Left lung (tissue), 14 donors: ENCODE data around the gene NFATC1. TPM values are rescaled to one million over a fixed set of nuclear protein-coding genes. Genes with fewer than 3 reads are reported as not detected.

Source experiments
- ATAC-seq: fragments of 200-7000 bp; cut with Tn5 transposase; one replicate; pipeline ENCODE4 v1.9.1; 2020; ENCODE audit warnings: moderate library complexity
- DNase-seq, 4 donors: peaks; one replicate each; pipeline ENCODE4 v3.0.0-alpha.2; 2013 to 2020
- H3K27ac ChIP-seq, 2 donors: fragments of 200-600 bp; sonication (generic) in 1 of 2; one replicate each; pipeline versions ENCODE4 v1.5.0 to v1.8.0; 2020 to 2021
- H3K27me3 ChIP-seq, 2 donors: fragments of 200-600 bp; sonication (generic) in 1 of 2; one replicate each; pipeline versions ENCODE4 v1.5.0 to v1.8.0; 2020 to 2021
- H3K36me3 ChIP-seq, 2 donors: fragments of 200-600 bp; sonication (generic) in 1 of 2; one replicate each; pipeline versions ENCODE4 v1.5.0 to v1.8.0; 2020 to 2021
- H3K4me1 ChIP-seq, 2 donors: fragments of 200-600 bp; one replicate each; pipeline ENCODE4 v1.8.0; 2021
- H3K4me3 ChIP-seq, 2 donors: fragments of 200-600 bp; sonication (generic) in 1 of 2; one replicate each; pipeline versions ENCODE4 v1.5.0 to v1.8.0; 2020 to 2021; ENCODE audit warnings: mild to moderate bottlenecking in 1 of 2
- H3K9me3 ChIP-seq, 2 donors: fragments of 200-600 bp; sonication (generic) in 1 of 2; one replicate each; pipeline versions ENCODE4 v1.5.0 to v1.8.0; 2020 to 2021
- intact Hi-C, 2 donors: fragments of 100-400 bp; cut with DNase I; formaldehyde crosslinking; loops; one replicate each; pipeline versions ENCODE4 v1.11.2 to v1.14.2; 2022
- long read RNA-seq, 12 donors: library from polyadenylated mRNA in 2 of 12; unstranded in 2 of 12; transcript quantifications; one replicate each; pipeline ENCODE4 v2.0.0 and lab custom pipeline, GENCODE V29; 2019 to 2026
- polyA plus RNA-seq, 6 donors: library from polyadenylated mRNA; unstranded; fragments of 120-200 nt; gene quantifications; one replicate each; pipeline ENCODE4 v1.2.1, GENCODE V29; 2013; ENCODE audit not compliant: insufficient read length in 6 of 6
- total RNA-seq, 2 donors: library from RNA; stranded (reverse); fragmentation: NEBNext Ultra II Directional; extraction: Animal tissue kit (Norgen Biotek cat#: 25700); gene quantifications; one replicate each; pipeline ENCODE4 v1.2.1, GENCODE V29; 2021
- TF ChIP-seq, protein P1 (sequence below), 2 donors: fragments of 200-600 bp; sonication (generic) in 1 of 2; IDR thresholded peaks; one replicate each; pipeline versions ENCODE4 v1.5.0 to v1.8.0; 2021; ENCODE audit warnings: antibody characterized with exemption in 2 of 2
- donor health status: DM: no; HTN: yes; CAD: no.
- donor health status: DM: no; HTN: no; CAD: no.

NFATC1 gene
- total RNA-seq = 10 to 100 TPM; 16.0 to 17.1 TPM
- polyA plus RNA-seq = 1 to 10 TPM; 6.5 to 8.6 (median 7.3) TPM
- long read RNA-seq, donor 1 = 0 reads
- long read RNA-seq, donor 2, partial matches to known transcripts = 5 of 5 reads
- long read RNA-seq, donor 2, other reads (novel, unspliced or antisense) = 0 of 5 reads
- long read RNA-seq, donor 3 = 0 reads
- long read RNA-seq, donor 4 = 0 reads
- long read RNA-seq, donor 5, partial matches to known transcripts = 0 of 1 reads
- long read RNA-seq, donor 5, other reads (novel, unspliced or antisense) = 0 of 1 reads
- long read RNA-seq, donor 6 = 0 reads
- long read RNA-seq, donor 7, partial matches to known transcripts = 0 of 1 reads
- long read RNA-seq, donor 7, other reads (novel, unspliced or antisense) = 0 of 1 reads
- long read RNA-seq, donor 8 = 0 reads
- long read RNA-seq, donor 9 = 0 reads
- long read RNA-seq, donor 10, full-length matches to known transcripts = 2 of 2 reads
- long read RNA-seq, donor 10, partial matches to known transcripts = 0 of 2 reads
- long read RNA-seq, donor 10, other reads (novel, unspliced or antisense) = 0 of 2 reads
- long read RNA-seq, donor 11 = 0 reads
- long read RNA-seq, donor 12, partial matches to known transcripts = 0 of 2 reads
- long read RNA-seq, donor 12, other reads (novel, unspliced or antisense) = 0 of 2 reads

DNA sequence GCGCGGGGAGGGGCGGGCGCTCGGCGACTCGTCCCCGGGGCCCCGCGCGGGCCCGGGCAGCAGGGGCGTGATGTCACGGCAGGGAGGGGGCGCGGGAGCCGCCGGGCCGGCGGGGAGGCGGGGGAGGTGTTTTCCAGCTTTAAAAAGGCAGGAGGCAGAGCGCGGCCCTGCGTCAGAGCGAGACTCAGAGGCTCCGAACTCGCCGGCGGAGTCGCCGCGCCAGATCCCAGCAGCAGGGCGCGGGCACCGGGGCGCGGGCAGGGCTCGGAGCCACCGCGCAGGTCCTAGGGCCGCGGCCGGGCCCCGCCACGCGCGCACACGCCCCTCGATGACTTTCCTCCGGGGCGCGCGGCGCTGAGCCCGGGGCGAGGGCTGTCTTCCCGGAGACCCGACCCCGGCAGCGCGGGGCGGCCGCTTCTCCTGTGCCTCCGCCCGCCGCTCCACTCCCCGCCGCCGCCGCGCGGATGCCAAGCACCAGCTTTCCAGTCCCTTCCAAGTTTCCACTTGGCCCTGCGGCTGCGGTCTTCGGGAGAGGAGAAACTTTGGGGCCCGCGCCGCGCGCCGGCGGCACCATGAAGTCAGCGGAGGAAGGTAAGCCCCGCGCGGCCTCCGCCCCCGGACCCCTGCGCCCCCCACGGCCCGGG, at the start of gene NFATC1:
TSS of gene NFATC1 (plus strand) at position 170 of the 644 bp plus-strand sequence. CDS start at position 465, 295 bp downstream.
- ATAC-seq (peak; percentile 16), DNase-seq (peak; percentile 60 to 87 (median 80))
- TF ChIP-seq, protein P1, sequence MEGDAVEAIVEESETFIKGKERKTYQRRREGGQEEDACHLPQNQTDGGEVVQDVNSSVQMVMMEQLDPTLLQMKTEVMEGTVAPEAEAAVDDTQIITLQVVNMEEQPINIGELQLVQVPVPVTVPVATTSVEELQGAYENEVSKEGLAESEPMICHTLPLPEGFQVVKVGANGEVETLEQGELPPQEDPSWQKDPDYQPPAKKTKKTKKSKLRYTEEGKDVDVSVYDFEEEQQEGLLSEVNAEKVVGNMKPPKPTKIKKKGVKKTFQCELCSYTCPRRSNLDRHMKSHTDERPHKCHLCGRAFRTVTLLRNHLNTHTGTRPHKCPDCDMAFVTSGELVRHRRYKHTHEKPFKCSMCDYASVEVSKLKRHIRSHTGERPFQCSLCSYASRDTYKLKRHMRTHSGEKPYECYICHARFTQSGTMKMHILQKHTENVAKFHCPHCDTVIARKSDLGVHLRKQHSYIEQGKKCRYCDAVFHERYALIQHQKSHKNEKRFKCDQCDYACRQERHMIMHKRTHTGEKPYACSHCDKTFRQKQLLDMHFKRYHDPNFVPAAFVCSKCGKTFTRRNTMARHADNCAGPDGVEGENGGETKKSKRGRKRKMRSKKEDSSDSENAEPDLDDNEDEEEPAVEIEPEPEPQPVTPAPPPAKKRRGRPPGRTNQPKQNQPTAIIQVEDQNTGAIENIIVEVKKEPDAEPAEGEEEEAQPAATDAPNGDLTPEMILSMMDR (IDR thresholded peaks at IDR 0.05) = no peak
- Histone ChIP-seq H3K4me1 (peaks cover 16 to 67% of the 10 kb centered on the region in 2 donors), H3K27ac (peak within 1 kb of the TSS; percentile 87 to 90), H3K27me3 (peaks cover 0 to 87% of the 10 kb centered on the region in 2 donors), H3K4me3 (peak within 1 kb of the TSS; percentile 45 to 54), H3K9me3 (no peaks in the 10 kb centered on the region), H3K36me3 (no peaks in the 10 kb centered on the region)
- intact Hi-C loops = no loop called here

DNA sequence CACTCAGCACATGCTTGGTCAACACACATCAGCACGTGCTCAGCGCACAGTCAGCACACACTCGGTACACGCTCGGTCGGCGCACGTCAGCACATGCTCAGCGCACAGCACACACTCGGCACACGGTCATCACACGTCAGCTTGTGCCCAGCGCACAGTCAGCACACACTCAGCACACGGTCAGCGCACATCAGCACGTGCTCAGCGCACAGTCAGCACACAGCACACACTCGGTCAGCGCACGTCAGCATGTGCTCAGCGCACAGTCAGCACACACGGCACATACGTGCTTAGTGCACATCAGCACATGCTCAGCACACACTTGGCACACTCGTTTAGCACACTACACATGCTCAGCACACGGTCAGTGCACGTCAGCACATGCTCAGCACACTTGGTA, 49.7 kb upstream of the NFATC1 start:
- no peaks in the 10 kb centered on the region for H3K27me3 ChIP-seq
- no peak overlapping the region for H3K4me3 ChIP-seq
- H3K4me1 ChIP-seq = no peaks in the 10 kb centered on the region
- no peak overlapping the region for H3K27ac ChIP-seq
- no peaks in the 10 kb centered on the region for H3K9me3 ChIP-seq
- intact Hi-C loops = no loop called here
- DNase-seq = no peak
- peaks cover 0 to 82% of the 10 kb centered on the region in 2 donors for H3K36me3 ChIP-seq
- TF ChIP-seq, protein P1 (IDR thresholded peaks at IDR 0.05) = no peak
- ATAC-seq = no peak

DNA sequence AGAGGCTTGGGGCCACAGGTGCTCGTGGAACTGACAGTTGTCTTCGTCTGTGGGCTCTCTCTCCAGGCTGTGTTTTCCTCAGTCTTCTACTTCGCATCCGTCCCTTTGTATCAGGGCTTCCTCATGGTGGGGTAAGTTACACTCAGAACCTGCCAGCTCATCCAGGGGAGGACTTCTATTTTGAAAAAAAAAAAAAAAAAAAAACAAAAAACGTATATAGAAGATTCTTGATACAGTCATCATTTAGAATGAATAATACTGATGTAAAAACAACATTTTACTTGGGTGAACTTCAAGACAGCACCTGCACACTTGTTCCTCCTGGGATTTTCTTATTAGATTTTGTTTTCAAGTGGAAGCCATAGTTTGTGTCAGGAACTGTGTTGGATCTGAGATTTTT, 47.7 kb upstream of the NFATC1 start:
- no peak overlapping the region for H3K4me3 ChIP-seq
- DNase-seq = no peak
- intact Hi-C loops = no loop called here
- no peaks in the 10 kb centered on the region for H3K4me1 ChIP-seq
- H3K36me3 ChIP-seq = peaks cover 0 to 97% of the 10 kb centered on the region in 2 donors
- TF ChIP-seq, protein P1 (IDR thresholded peaks at IDR 0.05) = no peak
- H3K27ac ChIP-seq = no peak overlapping the region
- no peak for ATAC-seq
- no peaks in the 10 kb centered on the region for H3K27me3 ChIP-seq
- no peaks in the 10 kb centered on the region for H3K9me3 ChIP-seq

DNA sequence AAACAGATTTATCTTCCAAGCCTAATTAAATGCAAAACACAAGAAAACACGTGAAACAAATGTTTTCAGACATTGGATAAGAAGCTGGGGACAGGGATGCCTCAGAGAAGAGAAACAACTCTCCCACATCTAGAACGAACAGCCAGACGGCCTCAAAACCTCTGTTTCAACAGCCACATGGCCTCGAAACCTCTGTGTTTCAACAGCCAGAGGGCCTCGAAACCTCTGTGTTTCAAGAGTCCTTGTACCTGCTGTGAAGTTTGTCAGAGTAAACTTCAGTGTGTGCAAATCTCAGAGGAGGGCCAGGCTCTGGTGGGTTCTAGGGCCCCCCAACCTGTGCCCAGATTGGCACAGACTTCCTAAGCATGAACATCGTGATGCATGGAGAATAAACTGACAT, 43.3 kb upstream of the NFATC1 start:
- Histone ChIP-seq H3K36me3 (peaks cover 0 to 68% of the 10 kb centered on the region in 2 donors), H3K27me3 (no peaks in the 10 kb centered on the region), H3K27ac (no peak overlapping the region), H3K9me3 (no peaks in the 10 kb centered on the region), H3K4me1 (no peaks in the 10 kb centered on the region), H3K4me3 (no peak overlapping the region)
- TF ChIP-seq, protein P1 (IDR thresholded peaks at IDR 0.05) = no peak
- DNase-seq (no peak), ATAC-seq (no peak)
- intact Hi-C loops = no loop called here

DNA sequence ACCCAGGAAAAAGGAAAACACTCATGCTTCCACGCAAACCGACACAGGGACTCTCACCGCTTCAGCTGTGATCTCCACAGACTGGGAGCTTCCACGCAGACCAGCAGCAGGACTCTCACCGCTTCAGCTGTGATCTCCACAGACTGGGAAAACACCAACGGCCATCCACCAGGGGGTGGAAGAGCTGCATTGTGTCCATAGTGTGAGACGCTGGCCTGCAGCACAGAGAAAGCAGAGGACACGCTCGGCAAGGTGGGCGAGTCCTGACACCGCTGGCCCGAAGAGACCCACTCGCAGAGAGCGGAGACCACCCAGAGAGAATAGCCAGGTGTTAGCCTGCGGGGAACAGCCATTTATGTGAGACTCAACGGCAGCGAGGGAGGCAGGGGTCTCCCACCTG, 42.5 kb upstream of the NFATC1 start:
- ATAC-seq = no peak
- TF ChIP-seq, protein P1 (IDR thresholded peaks at IDR 0.05) = no peak
- intact Hi-C loops = no loop called here
- DNase-seq = no peak
- Histone ChIP-seq H3K27me3 (no peaks in the 10 kb centered on the region), H3K4me3 (no peak overlapping the region), H3K4me1 (no peaks in the 10 kb centered on the region), H3K27ac (no peak overlapping the region), H3K9me3 (no peaks in the 10 kb centered on the region), H3K36me3 (peaks cover 0 to 59% of the 10 kb centered on the region in 2 donors)
